Right ventricle myocardium superior (tissue), 1 donor: ENCODE measurements around the gene TNPO3. TPM values are rescaled to one million over a fixed set of nuclear protein-coding genes. Genes with fewer than 3 reads are reported as not detected.

Experiments used
- ATAC-seq: fragments of 200-7000 bp; cut with Tn5 transposase; one replicate; pipeline ENCODE4 v1.9.1; 2020; ENCODE audit warnings: mild to moderate bottlenecking; ENCODE audit not compliant: poor library complexity
- DNase-seq: peaks from one replicate; pipeline ENCODE4 v3.0.0-alpha.2; 2020
- intact Hi-C: fragments of 100-400 bp; cut with DNase I; formaldehyde crosslinking; loops from one replicate; pipeline ENCODE4 v1.11.2; 2022
- long read RNA-seq: library from polyadenylated mRNA; unstranded; transcript quantifications from one replicate; pipeline ENCODE4 v2.0.0, GENCODE V29; 2021
- total RNA-seq: library from RNA; stranded (reverse); fragmentation: NEBNext Ultra II Directional; extraction: Animal tissue kit (Norgen Biotek cat#: 25700); gene quantifications from one replicate; pipeline ENCODE4 v1.2.1, GENCODE V29; 2021
- donor health status: DM: no; HTN: yes; CAD: no; lungs with severe emphysema.

Gene TNPO3
- total RNA-seq: 32.8 TPM
- long read RNA-seq, full-length matches to known transcripts: 31 of 41 reads
- long read RNA-seq, partial matches to known transcripts: 5 of 41 reads
- long read RNA-seq, other reads (novel, unspliced or antisense): 5 of 41 reads

DNA sequence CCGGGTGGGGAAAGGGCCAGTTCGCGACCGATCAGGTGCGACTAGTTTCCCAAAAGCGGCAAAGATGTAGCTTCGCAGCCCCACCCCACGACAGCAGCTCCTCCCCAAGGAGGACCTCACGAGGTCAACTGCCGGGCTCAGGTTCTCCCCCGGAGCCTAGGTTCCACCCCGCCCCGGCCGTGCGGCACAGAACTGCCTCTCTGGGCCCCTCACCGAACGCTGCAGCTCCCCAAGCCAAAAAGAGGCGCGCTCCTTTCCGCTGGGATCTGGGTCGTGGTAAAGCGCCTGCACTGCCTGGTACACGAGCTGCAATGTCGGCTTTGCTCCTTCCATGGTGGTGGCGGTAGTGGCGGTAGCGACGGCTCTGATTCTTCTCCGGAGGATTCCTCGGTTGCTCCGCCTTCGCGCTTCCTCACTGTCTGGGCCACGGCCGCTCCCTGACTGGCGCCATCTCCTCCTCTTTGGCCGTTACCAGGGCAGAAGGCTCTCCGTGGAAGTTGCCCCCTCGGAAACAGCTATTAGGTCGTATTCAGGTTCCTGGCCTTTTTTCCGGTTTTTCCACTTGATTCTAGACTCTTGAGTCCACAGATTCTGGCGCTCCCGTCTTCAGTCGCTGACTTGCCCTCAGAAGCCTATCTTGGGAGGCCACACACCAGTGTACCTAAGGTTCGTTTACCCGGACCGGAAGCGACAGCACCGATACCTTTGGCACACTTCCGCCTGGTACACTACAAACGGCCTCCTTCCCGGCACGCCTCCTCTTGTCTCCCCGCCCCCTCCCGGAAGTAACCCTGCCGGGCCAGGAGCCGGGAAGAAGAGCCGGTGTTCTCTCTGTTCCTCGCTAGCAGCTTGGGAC, at the start of gene TNPO3:
TNPO3 (minus strand) TSS at position 674 of the 856 bp plus-strand sequence; CDS start at position 333, 341 bp downstream.
- peak; percentile 95 for DNase-seq
- ATAC-seq: peak; percentile 99
- intact Hi-C loops: no loop called here

- intact Hi-C loops: no loop called here
- ATAC-seq: no peak
- DNase-seq: no peak
Observed at GRCh38 chr7:129103561-129104324, 48.8 kb upstream of the TNPO3 start.

DNA sequence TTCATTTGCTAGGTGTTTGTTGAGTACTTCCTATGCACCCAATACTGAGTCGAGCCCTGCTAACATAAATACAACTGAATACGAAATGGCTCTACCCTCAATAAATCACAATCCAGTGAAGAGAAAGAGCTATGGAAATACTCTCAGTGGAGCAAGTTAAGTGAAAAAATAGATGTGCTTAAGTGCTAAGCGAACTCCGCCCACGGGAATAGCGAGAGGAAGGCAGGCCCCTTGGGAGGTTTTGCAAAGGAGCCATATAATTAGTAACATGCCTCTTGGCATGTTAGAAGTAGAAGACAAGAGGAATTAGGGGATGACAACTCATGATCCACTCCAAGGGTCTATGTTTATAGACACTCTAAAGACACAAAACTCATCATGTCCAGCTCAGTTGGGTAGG, 46.8 kb upstream of the TNPO3 start:
- intact Hi-C loops: no loop called here
- ATAC-seq: no peak
- no peak for DNase-seq

GRCh38 chr7:129100827-129101166, 45.9 kb upstream of the TNPO3 start:
- ATAC-seq (no peak), DNase-seq (no peak)
- intact Hi-C loops: no loop called here

DNA sequence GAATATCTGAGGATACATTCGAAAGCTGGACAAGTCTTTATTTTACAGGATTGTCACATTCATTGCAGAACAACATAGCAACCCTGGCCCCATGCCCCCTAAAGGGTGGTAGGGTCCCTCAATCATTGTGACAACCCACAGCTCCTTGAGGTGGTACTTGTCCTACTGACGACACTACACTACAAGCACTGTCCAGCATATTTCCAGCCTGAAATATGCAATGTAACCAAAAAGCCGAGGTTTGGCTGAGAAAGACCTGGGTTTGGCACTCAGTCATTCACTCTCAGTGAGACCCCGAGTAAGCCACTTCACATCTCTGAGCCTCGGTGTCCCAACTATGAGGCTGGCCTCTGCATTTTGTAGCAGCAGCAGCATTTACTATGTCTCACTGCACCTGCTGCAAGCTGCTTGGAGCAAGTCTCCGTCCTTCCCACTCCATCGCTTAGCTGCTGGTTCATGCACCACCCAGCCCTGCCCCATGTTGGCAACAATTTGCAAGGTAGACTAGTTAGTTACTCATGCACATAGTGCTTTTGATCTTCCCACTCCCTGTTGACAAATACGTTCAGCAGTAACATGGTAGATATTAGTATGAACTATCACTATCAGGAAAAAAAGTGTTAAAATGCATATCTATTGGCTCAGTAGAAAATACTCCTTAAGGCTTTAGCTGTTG, 43.6 kb upstream of the TNPO3 start:
- ATAC-seq (no peak), DNase-seq (no peak)
- intact Hi-C loops: no loop called here

DNA sequence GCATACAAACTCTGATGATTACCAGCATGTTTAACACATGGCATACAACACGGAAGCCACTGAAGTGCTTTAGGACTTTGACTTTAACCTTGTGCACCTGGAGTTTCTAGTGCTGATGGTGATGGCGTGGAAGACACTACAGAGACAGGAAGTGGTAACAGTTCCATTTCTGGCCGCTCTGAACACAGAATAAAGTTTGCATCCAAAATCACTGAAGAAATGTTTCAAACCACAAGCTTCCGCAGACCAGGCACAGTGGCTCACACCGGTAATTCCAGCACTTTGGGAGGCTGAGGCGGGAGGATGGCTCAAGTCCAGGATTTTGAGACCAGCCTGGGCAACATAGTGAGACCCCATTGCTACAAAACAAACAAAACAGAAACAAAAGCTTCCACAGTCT, 40.3 kb upstream of the TNPO3 start:
- DNase-seq (no peak), ATAC-seq (no peak)
- intact Hi-C loops: no loop called here

DNA sequence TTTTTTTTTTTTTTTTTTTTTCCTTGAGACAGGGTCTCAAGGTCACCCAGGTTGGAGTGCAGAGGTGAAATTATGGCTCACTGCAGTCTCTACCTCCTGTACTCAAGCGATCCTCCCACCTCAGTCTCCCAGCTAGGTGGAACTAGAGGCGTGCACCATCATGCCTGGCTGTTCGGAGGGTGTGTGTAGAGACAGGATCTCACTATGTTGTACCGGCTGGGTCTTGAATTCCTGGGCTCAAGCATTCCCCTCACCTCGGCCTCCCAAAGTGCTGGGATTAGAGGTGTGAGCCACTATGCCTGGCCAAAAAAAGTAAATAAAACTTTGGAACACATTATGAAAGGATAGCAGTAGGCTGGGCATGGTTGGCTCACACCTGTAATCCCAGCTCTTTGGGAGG, 39.6 kb upstream of the TNPO3 start:
- intact Hi-C loops: no loop called here
- ATAC-seq (no peak), DNase-seq (no peak)

- DNase-seq (no peak), ATAC-seq (no peak)
- intact Hi-C loops: no loop called here
Observed at GRCh38 chr7:129093867-129094456, 39.1 kb upstream of the TNPO3 start.

GRCh38 chr7:129091484-129092002, 36.6 kb upstream of the TNPO3 start:
- ATAC-seq (peak; percentile 83), DNase-seq (peak; percentile 83)
- intact Hi-C loops: loop anchor here (2.0 kb wide), 1 partner anchor 187 kb away; no protein-coding TSS in a partner anchor

DNA sequence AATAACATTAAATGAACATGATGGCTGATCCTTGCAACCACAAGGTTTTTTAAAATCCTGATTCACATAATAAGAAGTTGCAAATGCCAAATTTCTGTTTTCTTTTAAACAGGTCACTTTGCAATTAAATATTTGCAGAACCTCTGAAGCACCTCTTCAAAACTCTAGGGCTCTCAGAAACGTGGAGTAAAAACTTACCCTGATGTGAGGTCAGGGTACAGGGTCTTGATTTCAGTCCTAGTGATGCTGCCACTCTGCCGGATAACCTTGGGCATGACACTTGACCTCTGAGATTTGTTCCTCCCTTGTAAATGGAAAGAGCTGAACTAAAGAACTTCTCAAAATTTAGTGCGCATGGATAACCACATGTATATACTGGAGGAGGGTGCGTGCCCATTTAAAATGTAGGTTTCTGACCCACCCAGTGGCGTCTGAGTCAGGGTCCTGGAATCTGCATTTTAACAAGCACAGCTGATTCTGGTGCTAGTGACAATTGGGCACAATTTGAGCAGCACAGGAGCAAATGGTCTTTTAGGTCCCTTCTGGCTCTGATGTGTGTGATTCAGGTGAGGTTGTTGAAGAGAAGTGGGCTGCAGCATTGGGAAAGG, 35.5 kb upstream of the TNPO3 start:
- intact Hi-C loops: loop anchor here (2.0 kb wide), 1 partner anchor 186 kb away; no protein-coding TSS in a partner anchor
- ATAC-seq (no peak), DNase-seq (no peak)

DNA sequence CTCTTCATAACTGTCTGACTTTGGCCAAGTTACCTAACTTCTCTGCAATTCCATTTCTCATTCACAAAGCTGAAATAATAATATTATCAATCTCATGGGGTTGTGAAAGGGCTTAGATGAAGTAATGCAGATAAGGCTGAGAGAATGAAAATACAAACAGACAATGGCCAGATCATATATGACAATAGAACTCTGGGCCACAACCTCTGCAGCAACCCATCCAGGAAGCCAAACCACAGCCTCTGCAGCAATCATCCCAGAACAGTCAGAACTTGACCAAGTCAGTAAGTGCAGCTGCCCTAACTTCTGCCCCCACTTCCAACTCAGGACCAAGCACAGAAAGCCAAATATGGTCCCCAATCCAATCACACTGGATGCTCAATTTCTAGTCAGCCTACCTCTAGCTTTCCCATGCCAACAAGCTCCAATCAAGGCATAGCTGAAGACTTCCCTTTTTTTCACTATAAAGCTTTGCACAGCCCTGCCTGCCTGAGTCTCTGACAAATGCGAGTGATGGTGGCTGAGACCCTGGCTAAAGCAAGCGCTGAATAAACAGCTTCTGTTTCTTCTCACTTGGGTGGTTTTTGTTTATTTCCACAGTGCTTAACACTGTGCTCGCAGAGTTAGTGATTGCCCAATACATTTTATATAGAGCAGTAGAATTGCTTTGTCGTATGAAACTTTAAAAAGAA, 34.8 kb upstream of the TNPO3 start:
- DNase-seq (no peak), ATAC-seq (no peak)
- intact Hi-C loops: loop anchor here (2.0 kb wide), 1 partner anchor 185 kb away; no protein-coding TSS in a partner anchor

DNA sequence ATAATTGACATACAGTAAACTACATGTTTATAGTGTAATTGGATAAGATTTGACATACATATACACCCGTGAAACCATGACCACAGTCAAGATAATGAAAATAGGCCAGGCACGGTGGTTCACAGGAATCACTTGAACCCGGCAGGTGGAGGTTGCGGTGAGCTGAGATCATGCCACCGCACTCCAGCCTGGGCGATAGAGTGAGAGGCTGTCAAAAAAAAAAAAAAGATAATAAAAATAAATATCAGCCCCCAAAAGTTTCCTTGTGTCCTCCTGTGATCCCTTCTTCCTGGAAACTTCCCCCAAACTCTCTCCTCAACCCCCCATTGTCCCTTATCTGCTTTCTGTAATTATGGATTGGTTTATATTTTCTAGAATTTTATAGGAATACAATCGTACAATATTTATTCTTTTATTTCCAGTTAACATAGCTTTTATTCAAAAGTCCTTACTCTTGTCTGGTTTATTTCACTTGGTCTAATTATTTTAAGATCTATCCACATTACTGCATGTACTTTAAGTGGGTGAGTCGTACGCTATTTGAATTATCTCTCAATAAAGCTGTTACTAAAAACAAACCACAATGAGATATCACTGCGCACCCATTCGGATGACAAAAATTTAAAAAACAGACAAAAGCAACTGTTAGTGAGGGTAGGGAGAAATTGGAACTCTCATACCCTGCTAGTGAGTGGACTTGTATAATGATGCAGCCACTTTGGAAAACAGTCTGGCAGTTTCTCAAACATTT, 30.1 kb upstream of the TNPO3 start:
- intact Hi-C loops: no loop called here
- DNase-seq: no peak
- no peak for ATAC-seq

DNA sequence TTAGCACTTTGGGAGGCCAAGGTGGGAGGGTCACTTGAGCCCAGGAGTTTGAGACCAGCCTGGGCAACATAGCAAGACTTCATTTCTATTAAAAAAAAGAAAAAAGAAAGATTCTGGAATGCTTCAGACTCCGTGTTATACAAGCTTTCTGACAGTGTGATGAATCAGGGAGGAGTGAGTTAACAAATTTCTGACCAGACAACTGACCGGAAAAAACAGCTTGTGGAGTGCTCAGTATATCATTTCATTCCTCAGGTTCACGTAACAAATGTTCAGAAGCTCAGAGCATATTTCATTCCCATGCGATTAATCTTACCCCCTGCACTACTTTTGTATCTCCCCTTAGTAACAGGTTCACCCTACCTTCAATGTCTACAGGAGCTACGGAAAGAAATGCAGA, 28.6 kb upstream of the TNPO3 start:
- no peak for ATAC-seq
- DNase-seq: no peak
- intact Hi-C loops: no loop called here

GRCh38 chr7:129078455-129078854, 23.5 kb upstream of the TNPO3 start:
- intact Hi-C loops: no loop called here
- DNase-seq (no peak), ATAC-seq (no peak)

- no peak for DNase-seq
- intact Hi-C loops: no loop called here
- ATAC-seq: no peak
Observed at GRCh38 chr7:129076886-129077285, 22.0 kb upstream of the TNPO3 start.

DNA sequence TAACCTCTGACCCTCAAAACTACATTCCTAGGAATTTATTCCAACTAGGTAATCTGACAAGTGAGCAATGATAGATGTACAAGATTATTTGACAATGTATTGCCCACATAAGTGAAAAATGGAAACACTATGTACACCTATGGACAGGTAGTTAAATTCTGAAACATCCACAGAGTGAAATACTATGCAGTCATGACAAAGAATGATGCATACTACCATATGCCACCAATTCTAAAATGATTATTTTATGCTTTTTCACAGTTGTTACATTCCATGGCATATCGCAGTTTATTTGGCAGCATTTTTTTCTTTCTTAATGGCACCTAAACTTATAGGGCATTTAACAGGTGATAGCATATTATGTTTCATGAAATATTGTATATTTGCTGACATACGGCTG, 20.1 kb upstream of the TNPO3 start:
- intact Hi-C loops: no loop called here
- DNase-seq (no peak), ATAC-seq (no peak)

- ATAC-seq: no peak
- DNase-seq: no peak
- intact Hi-C loops: no loop called here
Observed at GRCh38 chr7:129074361-129074871, 19.5 kb upstream of the TNPO3 start.
